Activated naive CD4-positive, alpha-beta T cell treated with anti-CD3 and anti-CD28 coated beads, Interleukin-2, amount 50 U/mL, for 16 hours (primary cell): ENCODE measurements around the gene TBC1D20.
"Not testable (repeated sequence)": the region's sequence is repeated elsewhere in the genome, so short reads cannot be mapped to it uniquely, and the experiment has no call there.

Experiments used
- DNase-seq: peaks from one replicate; pipeline ENCODE4 v3.0.0-alpha.2; 2020

Gene TBC1D20

GRCh38 chr20:462199-462991 lies at the start of gene TBC1D20:
Gene TBC1D20 (minus strand): TSS chr20:462533. CDS start chr20:462405, 128 bp downstream.
- peak; percentile 87 for DNase-seq

GRCh38 chr20:510328-511057 lies 48.2 kb upstream of the TBC1D20 start:
- not testable (repeated sequence) for DNase-seq

GRCh38 chr20:508364-508787 lies 46.0 kb upstream of the TBC1D20 start:
- DNase-seq = not testable (repeated sequence)

- DNase-seq = no peak
These were observed 45.5 kb upstream of the TBC1D20 start for GRCh38 chr20:507761-508332.

- DNase-seq = no peak
These were observed 44.8 kb upstream of the TBC1D20 start for GRCh38 chr20:507006-507758.

- no peak for DNase-seq
These were observed 42.3 kb upstream of the TBC1D20 start for GRCh38 chr20:504632-505075.

- DNase-seq = no peak
These were observed 40.9 kb upstream of the TBC1D20 start for GRCh38 chr20:503048-503737.

GRCh38 chr20:497979-498378 lies 35.6 kb upstream of the TBC1D20 start:
- DNase-seq = no peak

- DNase-seq = no peak
These were observed 33.9 kb upstream of the TBC1D20 start for GRCh38 chr20:496126-496696.

- no peak for DNase-seq
These were observed 29.8 kb upstream of the TBC1D20 start for GRCh38 chr20:492159-492558.

- no peak for DNase-seq
These were observed 25.3 kb upstream of the TBC1D20 start for GRCh38 chr20:487655-488054.

GRCh38 chr20:483815-484644 lies 21.7 kb upstream of the TBC1D20 start:
- DNase-seq = no peak

- DNase-seq = no peak
These were observed 18.8 kb upstream of the TBC1D20 start for GRCh38 chr20:481167-481566.

- DNase-seq = no peak
These were observed 17.7 kb upstream of the TBC1D20 start for GRCh38 chr20:480044-480443.

GRCh38 chr20:479487-479886 lies 17.2 kb upstream of the TBC1D20 start:
- DNase-seq = no peak

GRCh38 chr20:478949-479429 lies 16.7 kb upstream of the TBC1D20 start:
- no peak for DNase-seq

- no peak for DNase-seq
These were observed 15.9 kb upstream of the TBC1D20 start for GRCh38 chr20:478010-478948.

GRCh38 chr20:476561-477249 lies 14.4 kb upstream of the TBC1D20 start:
- not testable (repeated sequence) for DNase-seq
